Mesothelial cell of epicardium (in vitro differentiated cells): ENCODE measurements around the gene TSSC4. TPM values are rescaled to one million over a fixed set of nuclear protein-coding genes. Genes with fewer than 3 reads are reported as not detected.

Experiments
- DNase-seq, 2 experiments: peaks; one replicate each; pipeline ENCODE4 v3.0.0; 2021; ENCODE audit warnings: low spot score in 2 of 2; ENCODE audit not compliant: unreplicated experiment in 2 of 2
- H3K27ac Mint-ChIP-seq: 2 replicates; pipeline ENCODE4 v1.8.0; 2021; ENCODE audit warnings: mixed read lengths
- H3K27me3 Mint-ChIP-seq: 2 replicates; pipeline ENCODE4 v1.8.0; 2021; ENCODE audit warnings: low read depth, mixed read lengths
- H3K36me3 Mint-ChIP-seq: 2 replicates; pipeline ENCODE4 v1.8.0; 2021; ENCODE audit warnings: mixed read lengths
- H3K4me1 Mint-ChIP-seq: 2 replicates; pipeline ENCODE4 v1.8.0; 2021; ENCODE audit warnings: mixed read lengths
- H3K4me3 Mint-ChIP-seq: 2 replicates; pipeline ENCODE4 v1.8.0; 2021; ENCODE audit warnings: mild to moderate bottlenecking, moderate library complexity, mixed read lengths
- H3K9me3 Mint-ChIP-seq: 2 replicates; pipeline ENCODE4 v1.8.0; 2021; ENCODE audit warnings: mixed read lengths
- total RNA-seq: library from RNA; stranded (reverse); gene quantifications from 3 replicates; pipeline ENCODE4 v1.2.1, GENCODE V29; 2021
- TF ChIP-seq, protein P1 (sequence below): fragments of 200-600 bp; sonication (generic); IDR thresholded peaks from one replicate; pipeline ENCODE4 v1.5.0; 2021; ENCODE audit warnings: antibody characterized with exemption; ENCODE audit not compliant: unreplicated experiment

Gene TSSC4
- total RNA-seq, 1 donor from 2014 or later = 79.3 TPM

DNA sequence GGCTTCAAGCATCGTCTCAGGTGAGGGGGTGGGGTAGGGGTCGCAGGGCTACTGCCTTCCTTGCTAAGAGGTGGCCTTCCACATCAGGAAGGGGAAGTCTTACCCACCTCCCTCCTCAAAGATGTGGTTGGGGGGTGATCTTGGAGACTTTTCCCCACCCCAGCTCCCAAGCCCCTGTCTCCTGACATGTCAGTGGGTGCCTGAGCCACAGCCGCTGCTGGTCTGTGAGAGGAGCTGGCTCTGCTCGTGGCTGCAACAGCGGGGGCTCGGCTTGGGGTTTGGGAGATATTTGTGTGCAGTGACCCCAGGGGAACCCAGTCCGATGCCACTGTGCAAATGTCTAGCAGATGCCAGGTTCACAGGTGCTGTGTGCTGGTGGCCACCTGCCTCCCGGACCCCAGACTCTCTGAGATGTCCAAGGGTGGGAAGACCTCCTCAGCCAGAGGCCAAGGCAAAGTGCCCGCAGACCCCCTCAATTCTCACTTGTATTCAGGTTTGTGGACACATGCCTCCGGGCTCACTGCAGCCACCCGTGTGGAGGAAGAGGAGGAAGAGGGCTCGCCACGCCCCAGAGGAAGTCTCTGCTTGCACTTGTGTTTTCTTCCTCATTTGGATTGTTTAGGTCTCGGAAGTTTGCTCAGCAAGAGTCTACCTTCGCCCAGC lies 46.2 kb downstream of the TSSC4 start:
- Mint-ChIP-seq H3K27me3 (peaks cover 82% of the 10 kb centered on the region), H3K4me1 (peaks cover 15% of the 10 kb centered on the region), H3K4me3 (no peak overlapping the region), H3K27ac (no peak overlapping the region), H3K36me3 (no peaks in the 10 kb centered on the region), H3K9me3 (no peaks in the 10 kb centered on the region)
- TF ChIP-seq, protein P1, sequence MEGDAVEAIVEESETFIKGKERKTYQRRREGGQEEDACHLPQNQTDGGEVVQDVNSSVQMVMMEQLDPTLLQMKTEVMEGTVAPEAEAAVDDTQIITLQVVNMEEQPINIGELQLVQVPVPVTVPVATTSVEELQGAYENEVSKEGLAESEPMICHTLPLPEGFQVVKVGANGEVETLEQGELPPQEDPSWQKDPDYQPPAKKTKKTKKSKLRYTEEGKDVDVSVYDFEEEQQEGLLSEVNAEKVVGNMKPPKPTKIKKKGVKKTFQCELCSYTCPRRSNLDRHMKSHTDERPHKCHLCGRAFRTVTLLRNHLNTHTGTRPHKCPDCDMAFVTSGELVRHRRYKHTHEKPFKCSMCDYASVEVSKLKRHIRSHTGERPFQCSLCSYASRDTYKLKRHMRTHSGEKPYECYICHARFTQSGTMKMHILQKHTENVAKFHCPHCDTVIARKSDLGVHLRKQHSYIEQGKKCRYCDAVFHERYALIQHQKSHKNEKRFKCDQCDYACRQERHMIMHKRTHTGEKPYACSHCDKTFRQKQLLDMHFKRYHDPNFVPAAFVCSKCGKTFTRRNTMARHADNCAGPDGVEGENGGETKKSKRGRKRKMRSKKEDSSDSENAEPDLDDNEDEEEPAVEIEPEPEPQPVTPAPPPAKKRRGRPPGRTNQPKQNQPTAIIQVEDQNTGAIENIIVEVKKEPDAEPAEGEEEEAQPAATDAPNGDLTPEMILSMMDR = no peak
- DNase-seq = no peak

GRCh38 chr11:2447253-2447950 lies 46.9 kb downstream of the TSSC4 start:
- peaks cover 82% of the 10 kb centered on the region for H3K27me3 Mint-ChIP-seq
- no peak for DNase-seq

GRCh38 chr11:2447951-2448650 lies 47.6 kb downstream of the TSSC4 start:
- Mint-ChIP-seq H3K9me3 (no peaks in the 10 kb centered on the region), H3K4me1 (peaks cover 7% of the 10 kb centered on the region), H3K4me3 (no peak overlapping the region), H3K27me3 (peaks cover 82% of the 10 kb centered on the region), H3K36me3 (no peaks in the 10 kb centered on the region), H3K27ac (no peak overlapping the region)
- no peak for DNase-seq
- TF ChIP-seq, protein P1 = no peak

More at GRCh38 chr11:2447253-2447950, 46.9 kb downstream of the TSSC4 start:
- Mint-ChIP-seq H3K9me3 (no peaks in the 10 kb centered on the region), H3K27ac (no peak overlapping the region), H3K4me3 (no peak overlapping the region), H3K4me1 (peaks cover 14% of the 10 kb centered on the region), H3K36me3 (no peaks in the 10 kb centered on the region)
- TF ChIP-seq, protein P1 = no peak

DNA sequence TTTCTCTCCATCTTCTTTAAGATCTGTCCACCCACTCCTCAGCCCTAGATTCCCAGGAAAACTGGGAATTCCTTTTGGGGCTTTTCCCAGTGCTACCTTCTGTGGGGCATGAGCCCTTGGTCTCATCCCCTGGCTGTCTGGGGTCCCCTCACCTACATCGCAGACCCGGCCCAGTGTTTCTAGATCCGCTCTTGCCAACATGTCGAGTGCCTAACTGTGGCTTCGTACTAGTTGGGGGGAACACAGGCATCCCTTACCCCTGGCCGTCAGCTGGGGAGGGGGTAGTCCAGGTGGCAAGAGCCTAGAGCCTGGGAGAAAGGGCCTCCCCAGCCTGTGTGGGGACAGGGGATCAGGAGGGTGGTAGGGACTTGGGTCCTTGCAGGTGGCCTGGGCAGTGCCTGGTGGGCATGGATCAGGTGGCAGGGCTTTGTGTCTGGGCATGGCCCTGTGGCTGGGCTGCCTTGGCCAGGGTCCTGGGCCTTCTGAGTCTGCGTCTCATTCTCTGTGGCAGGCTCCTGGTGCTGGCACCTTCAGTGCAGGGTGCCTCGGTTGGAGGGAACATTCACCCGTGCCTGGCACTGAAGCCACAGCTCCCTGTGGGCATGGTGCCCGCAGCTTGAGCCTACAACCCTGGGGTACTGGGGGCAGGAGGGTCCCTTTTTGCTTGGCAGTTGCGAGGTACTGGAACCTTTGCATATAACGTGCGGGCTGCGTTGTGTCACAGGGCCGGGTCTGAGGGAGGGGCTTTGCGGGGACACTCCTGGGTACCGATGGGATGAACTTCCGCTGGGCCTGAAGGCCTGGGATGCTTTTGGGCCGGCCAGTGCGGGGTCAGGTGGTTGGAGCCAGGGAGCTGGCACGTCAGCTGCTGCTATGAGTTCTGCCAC lies 48.4 kb downstream of the TSSC4 start:
- Mint-ChIP-seq H3K4me3 (no peak overlapping the region), H3K36me3 (no peaks in the 10 kb centered on the region), H3K9me3 (no peaks in the 10 kb centered on the region), H3K27me3 (peaks cover 77% of the 10 kb centered on the region), H3K4me1 (peaks cover 3% of the 10 kb centered on the region), H3K27ac (no peak overlapping the region)
- TF ChIP-seq, protein P1 = no peak
- DNase-seq = no peak
